Measurements from ENCODE around the gene KCTD21.

Gene KCTD21

GRCh38 chr11:78140392-78141077 is 47.9 kb downstream of the KCTD21 start:
- no peak for DNase-seq (ENCODE audit: low read depth, low spot score)

GRCh38 chr11:78139422-78140391 is 48.7 kb downstream of the KCTD21 start, which contains the start of gene ALG8:
Gene ALG8 (minus strand): TSS chr11:78139626. CDS start chr11:78139588, 38 bp downstream.
- peak; percentile 91 for DNase-seq (ENCODE audit: low read depth, low spot score)

GRCh38 chr11:78138694-78139421 is 49.6 kb downstream of the KCTD21 start:
- DNase-seq (ENCODE audit: low read depth, low spot score) = no peak

- no peak for DNase-seq (ENCODE audit: low read depth, low spot score)
Measured at GRCh38 chr11:78138291-78138690, 50.1 kb downstream of the KCTD21 start.

- no peak for DNase-seq (ENCODE audit: low read depth, low spot score)
Measured at GRCh38 chr11:78132475-78132874, 56.0 kb downstream of the KCTD21 start.

- no peak for DNase-seq (ENCODE audit: low read depth, low spot score)
Measured at GRCh38 chr11:78131956-78132355, 56.5 kb downstream of the KCTD21 start.

- DNase-seq (ENCODE audit: low read depth, low spot score) = no peak
Measured at GRCh38 chr11:78127403-78127802, 61.0 kb downstream of the KCTD21 start.
